Spleen (tissue), 7 donors: ENCODE measurements around the gene PAN2.

Experiments used
- CTCF ChIP-seq, 11 experiments: fragments of 200-600 bp in 7 of 11; fragments of 450-650 bp in 4 of 11; sonication (generic) in 4 of 11; IDR thresholded peaks in 8 of 11; conservative IDR thresholded peaks in 3 of 11; 1 replicate in 7 of 11; 2 replicates in 4 of 11; pipeline versions ENCODE4 v1.4.0 to v1.8.0; 2016 to 2021; ENCODE audit warnings: antibody characterized with exemption in 11 of 11, inconsistent platforms in 4 of 11, mild to moderate bottlenecking in 1 of 11
- POLR2A ChIP-seq, 3 donors: fragments of 450-650 bp; IDR thresholded peaks; one replicate each; pipeline ENCODE4 v1.5.1; 2017; ENCODE audit warnings: antibody characterized with exemption in 3 of 3, mild to moderate bottlenecking in 1 of 3
- donor health status: DM: no; HTN: no; CAD: no; lungs with moderate emphysema.
- donor health status: DM: no; HTN: no; CAD: no.
- donor health status: DM: no; HTN: no; CAD: no.

GRCh38 chr12:56308714-56309113, 25.1 kb downstream of the PAN2 start:
- no peak for TF ChIP-seq CTCF (IDR thresholded peaks at IDR 0.05 in 8 of 11, conservative IDR thresholded peaks at IDR 0.05 in 3 of 11)
- TF ChIP-seq POLR2A (IDR thresholded peaks at IDR 0.05): no peak
